ENCODE results near the gene ARL11.
"Not testable (repeated sequence)": the region's sequence is repeated elsewhere in the genome, so short reads cannot be mapped to it uniquely, and the experiment has no call there.

ARL11 gene

DNA sequence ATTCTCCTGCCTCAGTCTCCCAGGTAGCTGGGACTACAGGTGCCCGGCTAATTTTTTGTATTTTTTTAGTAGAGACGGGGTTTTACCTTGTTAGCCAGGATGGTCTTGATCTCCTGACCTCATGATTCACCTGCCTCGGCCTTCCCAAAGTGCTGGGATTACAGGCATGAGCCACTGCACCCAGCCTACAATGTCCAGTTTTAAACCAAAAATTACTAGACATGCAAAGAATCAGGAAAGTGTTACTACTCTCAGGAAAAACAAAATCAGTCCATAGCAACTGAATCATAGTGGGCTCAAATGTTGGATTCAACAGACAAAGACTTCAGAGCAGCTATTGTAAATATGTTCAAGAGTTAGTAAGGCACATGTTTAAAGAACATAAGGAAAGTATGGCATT, 16.3 kb upstream of the ARL11 start:
- not testable (repeated sequence) for DNase-seq (ENCODE audit: low read depth in 2 of 2)

- no peak for DNase-seq (ENCODE audit: low read depth in 2 of 2)
Observed at GRCh38 chr13:49615836-49616675, 12.3 kb upstream of the ARL11 start.

DNA sequence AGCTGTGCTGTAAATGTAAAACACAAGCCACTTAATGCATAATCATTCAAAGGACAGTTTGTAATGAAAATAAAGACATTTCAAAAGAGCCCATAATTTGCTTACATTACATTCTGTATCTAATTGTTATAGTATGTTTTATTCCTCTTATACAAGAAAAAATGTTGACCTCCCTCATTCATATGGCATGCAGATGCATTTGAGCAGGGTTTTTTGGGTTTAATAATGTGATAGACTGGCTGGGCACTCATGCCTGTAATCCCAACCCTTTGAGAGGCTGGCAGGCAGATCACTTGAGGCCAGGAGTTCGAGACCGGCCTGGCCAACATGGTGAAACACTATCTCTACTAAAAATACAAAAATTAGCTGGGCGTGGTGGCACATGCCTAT, 11.6 kb upstream of the ARL11 start:
- no peak for DNase-seq (ENCODE audit: low read depth in 2 of 2)

DNA sequence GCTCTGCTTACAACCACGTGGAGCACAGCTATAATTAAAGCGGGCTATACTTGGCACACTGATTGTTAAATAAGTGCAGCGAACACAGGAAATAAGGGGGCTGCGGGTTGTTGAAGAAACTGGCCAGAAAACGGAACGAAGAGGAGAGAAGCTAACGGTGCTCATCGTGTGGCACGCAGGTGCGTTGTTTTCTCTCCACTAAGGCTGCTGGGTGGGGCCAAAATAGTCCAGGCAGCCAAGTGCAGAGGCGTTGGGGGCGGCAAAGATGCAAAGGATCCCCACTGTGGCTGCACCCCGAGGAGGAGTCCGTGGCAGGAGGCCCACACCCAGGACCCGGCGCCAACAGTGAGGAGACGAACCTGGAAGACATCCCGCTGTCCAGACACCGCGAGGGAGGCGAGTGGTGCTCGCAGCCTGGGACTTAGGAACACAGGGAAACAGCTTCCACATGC, 8.1 kb upstream of the ARL11 start:
- DNase-seq (ENCODE audit: low read depth in 2 of 2) = no peak

DNA sequence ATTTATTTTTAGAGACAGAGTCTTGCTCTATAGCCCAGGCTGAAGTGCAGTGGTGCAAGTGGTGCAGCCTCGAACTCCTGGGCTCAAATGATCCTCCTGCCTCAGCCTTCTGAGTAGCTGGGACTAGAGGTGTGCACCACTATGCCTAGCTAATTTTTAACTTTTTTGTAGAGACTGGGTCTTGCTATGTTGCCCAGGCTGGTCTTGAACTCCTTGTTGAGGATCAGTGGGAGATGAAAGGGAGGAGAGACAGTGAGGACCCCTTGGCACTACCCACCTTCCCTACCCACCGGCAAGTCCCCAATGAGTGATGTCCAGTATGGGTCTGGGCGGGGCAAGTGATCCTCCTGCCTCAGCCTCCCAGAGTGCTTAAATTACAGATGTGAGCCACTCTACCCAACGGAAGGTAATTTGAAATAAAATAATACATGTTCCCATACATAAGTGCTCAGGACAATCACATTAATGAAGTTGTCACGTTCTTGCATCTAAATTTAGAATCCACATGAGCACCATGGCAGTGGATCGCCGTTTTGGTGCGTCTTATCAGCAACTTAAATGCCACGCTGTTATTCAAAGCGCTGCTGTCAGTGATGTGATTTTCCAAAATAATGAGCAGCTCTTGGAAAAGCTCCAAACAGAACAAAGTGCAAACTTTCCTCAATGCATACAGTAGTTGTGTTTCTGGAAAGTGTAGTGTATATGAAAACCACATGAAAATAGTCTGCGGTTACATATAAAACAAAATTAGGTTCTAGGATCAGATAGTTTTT, 5.9 kb upstream of the ARL11 start:
- no peak for DNase-seq (ENCODE audit: low read depth in 2 of 2)

GRCh38 chr13:49624229-49624628, 4.1 kb upstream of the ARL11 start:
- DNase-seq (ENCODE audit: low read depth in 2 of 2) = no peak

DNA sequence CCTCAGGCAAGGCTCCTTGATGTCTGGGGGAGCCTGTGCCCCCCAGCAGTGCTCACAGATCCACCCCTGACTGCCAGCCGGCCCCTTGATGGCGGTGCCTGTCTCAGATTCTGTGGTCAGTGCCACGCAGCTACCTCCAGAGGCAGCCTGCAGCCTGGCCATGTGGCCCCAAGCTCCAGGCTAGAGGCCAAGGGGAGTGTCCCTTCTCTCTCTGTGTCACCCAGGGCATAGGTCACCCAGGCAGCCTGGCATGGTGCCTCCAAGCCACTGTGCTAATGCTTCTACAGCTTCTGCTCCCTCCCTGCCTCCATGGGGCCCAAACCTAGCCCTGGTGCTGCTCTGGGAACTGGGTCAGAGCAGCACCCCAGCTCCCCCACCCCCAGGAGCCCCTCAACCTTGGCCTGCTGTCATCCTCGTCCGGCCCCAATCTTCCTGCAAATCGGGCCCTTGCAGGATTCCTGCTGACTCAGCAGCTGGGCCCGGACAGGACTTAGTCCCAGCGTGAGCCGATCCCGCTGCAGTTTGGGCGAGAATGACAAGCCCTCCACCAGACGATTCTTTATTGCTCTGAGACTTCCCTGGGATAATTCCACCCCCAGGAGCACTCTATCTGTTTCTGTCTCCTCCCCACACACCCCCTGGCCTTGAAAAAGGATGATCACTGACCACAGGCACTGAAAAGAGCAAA, 2.8 kb upstream of the ARL11 start:
- DNase-seq (ENCODE audit: low read depth in 2 of 2) = no peak

GRCh38 chr13:49629196-49629938, 1.1 kb downstream of the ARL11 start:
- DNase-seq (ENCODE audit: low read depth in 2 of 2) = no peak

GRCh38 chr13:49629947-49630346, 1.6 kb downstream of the ARL11 start:
- DNase-seq (ENCODE audit: low read depth in 2 of 2) = no peak

GRCh38 chr13:49630580-49630979, 2.3 kb downstream of the ARL11 start:
- DNase-seq (ENCODE audit: low read depth in 2 of 2) = no peak

- DNase-seq (ENCODE audit: low read depth in 2 of 2) = no peak
Observed at GRCh38 chr13:49632156-49632555, 3.8 kb downstream of the ARL11 start.

DNA sequence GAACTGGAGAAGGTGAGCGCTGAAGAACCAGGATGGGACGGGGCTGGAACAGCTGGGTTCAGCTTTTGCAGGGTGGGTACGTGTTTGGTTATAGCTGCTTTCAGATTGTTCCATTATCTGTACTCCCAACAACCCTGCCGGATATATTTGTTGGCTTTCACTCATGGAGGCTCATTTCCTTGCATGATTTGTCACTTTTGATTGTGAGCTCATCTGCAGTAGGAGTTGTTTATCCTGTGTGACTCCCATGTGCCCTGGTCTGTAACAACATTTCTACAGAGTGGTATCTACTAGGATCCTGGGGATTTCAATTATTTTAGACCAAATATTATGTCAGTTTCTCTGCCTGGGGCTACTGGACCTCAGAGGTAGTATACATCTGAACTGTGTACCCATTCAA, 5.4 kb downstream of the ARL11 start:
- no peak for DNase-seq (ENCODE audit: low read depth in 2 of 2)

DNA sequence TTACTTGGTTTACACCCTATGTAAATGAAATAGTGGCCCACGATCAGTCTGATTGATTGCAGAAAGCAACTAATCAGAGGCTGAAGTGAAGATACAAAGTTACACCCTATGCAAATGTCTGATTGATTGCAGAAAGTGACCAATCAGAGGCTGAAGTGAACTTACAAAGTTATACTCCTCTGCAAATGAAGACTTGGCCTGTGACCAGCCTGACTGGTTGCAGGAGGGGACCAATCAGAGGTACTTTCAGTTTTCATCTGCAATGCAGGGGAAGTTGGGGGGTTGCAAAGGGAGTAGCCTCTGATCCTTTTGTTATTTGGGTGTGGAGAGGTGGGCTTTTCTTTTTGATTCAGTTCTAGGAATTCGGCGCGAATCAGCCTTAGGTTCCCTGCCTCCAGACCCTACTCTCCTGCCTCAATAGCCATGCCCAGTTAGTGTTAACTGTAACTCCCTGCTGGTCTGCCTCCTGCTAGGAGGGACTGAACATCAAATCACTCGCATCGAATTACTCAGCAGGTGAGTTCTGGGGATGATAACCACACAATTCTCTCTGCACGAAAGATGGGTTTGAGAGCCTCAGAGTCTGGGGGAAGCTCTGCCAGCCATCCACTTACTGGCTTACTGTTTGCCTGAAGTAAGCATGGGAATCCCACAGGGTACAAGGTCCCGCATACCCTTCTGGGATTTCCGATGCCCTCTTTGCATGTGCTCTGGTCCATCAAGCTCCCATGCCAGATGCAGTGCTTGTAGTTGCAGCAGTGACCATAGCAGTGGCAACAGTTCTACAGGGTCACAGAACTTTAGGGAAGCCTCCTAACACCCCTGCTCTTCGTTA, 7.5 kb downstream of the ARL11 start:
- DNase-seq (ENCODE audit: low read depth in 2 of 2) = no peak

DNA sequence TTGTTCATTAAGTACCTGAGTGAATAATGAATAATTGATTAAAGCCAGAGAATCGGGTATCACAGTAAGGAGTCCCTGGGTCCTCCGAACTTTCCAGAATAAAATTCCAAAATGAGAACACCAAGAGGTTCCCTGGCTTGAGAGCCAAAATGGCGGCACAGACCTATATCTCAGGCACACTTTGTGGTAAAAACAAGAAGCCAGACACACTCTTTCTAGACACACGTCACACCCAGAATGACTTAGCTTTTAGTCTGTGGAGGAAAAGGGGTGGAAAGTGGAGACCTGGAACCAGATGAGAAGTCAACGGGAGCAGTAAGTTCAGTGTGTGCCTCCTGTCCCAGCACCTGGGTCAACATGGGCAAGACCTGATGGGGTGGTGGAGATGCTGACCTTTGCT, 8.4 kb downstream of the ARL11 start:
- DNase-seq (ENCODE audit: low read depth in 2 of 2) = no peak

DNA sequence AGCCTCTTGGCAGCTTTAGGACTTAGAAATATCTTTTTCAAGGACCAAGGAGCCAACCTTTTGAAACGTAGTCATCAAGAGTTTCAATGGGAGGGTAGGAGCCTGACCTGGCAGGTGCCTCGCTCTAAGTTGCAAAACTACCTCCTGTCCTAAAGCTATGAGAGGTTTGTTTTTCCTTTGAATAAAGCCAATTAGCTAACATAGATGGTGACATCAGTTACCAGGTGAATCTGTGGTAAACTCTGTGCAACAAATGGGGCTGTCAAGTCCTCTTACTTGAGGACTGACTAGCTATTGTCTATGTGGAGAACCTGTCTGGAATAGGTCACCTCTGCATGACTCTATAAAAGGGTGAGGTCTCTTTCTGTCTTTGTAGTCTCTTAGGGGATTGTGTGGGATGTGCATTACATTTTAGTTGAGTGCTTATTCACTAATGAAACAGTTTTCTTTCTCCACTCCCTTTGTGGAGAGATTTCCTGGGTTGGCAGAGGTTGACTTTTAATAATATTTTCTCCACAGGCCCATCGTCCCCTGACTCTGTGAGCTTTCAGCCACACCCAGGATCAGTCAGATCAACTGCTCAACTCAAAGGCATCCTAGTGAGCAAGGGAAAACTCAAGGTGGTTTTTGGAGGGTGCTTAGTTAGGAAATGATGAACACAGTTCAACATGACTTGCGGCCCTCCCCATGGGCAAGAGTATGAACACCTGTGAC, 9.9 kb downstream of the ARL11 start:
- DNase-seq (ENCODE audit: low read depth in 2 of 2) = no peak

GRCh38 chr13:49638744-49639072, 10.4 kb downstream of the ARL11 start:
- no peak for DNase-seq (ENCODE audit: low read depth in 2 of 2)

GRCh38 chr13:49641801-49642291, 13.5 kb downstream of the ARL11 start:
- DNase-seq (ENCODE audit: low read depth in 2 of 2) = no peak

- no peak for DNase-seq (ENCODE audit: low read depth in 2 of 2)
Observed at GRCh38 chr13:49643035-49643646, 14.8 kb downstream of the ARL11 start.

- DNase-seq (ENCODE audit: low read depth in 2 of 2) = no peak
Observed at GRCh38 chr13:49645451-49645850, 17.1 kb downstream of the ARL11 start.

DNA sequence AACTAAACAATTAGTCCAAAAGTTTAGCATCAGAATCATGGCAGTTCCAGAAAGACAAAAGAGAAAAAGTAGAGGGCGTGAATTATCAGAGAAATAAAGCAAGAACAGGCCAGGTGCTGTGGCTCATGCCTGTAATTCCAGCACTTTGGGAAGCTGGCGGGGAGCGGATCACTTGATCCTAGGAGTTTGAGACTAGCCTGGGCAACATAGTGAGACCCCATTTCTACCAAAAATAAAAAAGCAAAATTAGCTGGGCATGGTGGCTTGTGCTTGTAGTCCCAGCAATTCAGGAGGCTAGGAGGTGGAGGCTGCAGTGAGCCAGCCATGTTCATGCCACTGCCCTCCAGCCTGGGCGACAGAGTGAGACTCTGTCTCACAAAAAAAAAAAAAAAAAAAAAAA, 18.4 kb downstream of the ARL11 start:
- no peak for DNase-seq (ENCODE audit: low read depth in 2 of 2)
